Calu3 (cell line): ENCODE measurements around the gene RFT1. TPM values are rescaled to one million over a fixed set of nuclear protein-coding genes. Genes with fewer than 3 reads are reported as not detected.
"Not testable (repeated sequence)": the region's sequence is repeated elsewhere in the genome, so short reads cannot be mapped to it uniquely, and the experiment has no call there.

ENCODE experiments used
- BruUV-seq: library from RNA; stranded (reverse); fragments of 400-500 nt; replicated peaks from 2 replicates; lab custom pipeline; 2021; lab: Mats Ljungman, UMichigan
- CTCF ChIA-PET: fragments of 300-600 bp; sonication (Branson Sonifier 250); formaldehyde crosslinking; loops from one replicate; lab custom pipeline; 2022; ENCODE audit warnings: antibody characterized with exemption; lab: Charles Lee
- DNase-seq: peaks from one replicate; pipeline ENCODE4 v3.0.0; 2022
- H3K27ac Mint-ChIP-seq: one replicate; pipeline ENCODE4 v1.8.0; 2022; ENCODE audit warnings: mixed read lengths; ENCODE audit not compliant: unreplicated experiment
- H3K27me3 Mint-ChIP-seq: one replicate; pipeline ENCODE4 v1.8.0; 2022; ENCODE audit warnings: mixed read lengths; ENCODE audit not compliant: unreplicated experiment
- H3K36me3 Mint-ChIP-seq: one replicate; pipeline ENCODE4 v1.8.0; 2022; ENCODE audit warnings: mild to moderate bottlenecking, moderate library complexity, mixed read lengths; ENCODE audit not compliant: insufficient read depth, unreplicated experiment
- H3K4me1 Mint-ChIP-seq: one replicate; pipeline ENCODE4 v1.8.0; 2022; ENCODE audit warnings: mild to moderate bottlenecking, low read depth, mixed read lengths; ENCODE audit not compliant: unreplicated experiment
- H3K4me3 Mint-ChIP-seq: one replicate; pipeline ENCODE4 v1.8.0; 2022; ENCODE audit warnings: mild to moderate bottlenecking, low read depth, moderate library complexity, mixed read lengths; ENCODE audit not compliant: unreplicated experiment
- H3K9me3 Mint-ChIP-seq: one replicate; pipeline ENCODE4 v1.8.0; 2022; ENCODE audit warnings: low read depth, mixed read lengths; ENCODE audit not compliant: unreplicated experiment
- CTCF ChIP-seq: fragments of 200-600 bp; IDR thresholded peaks from one replicate; pipeline ENCODE4 v1.8.0; 2022; ENCODE audit warnings: antibody characterized with exemption; ENCODE audit not compliant: unreplicated experiment
- intact Hi-C: fragments of 100-400 bp; cut with micrococcal nuclease; formaldehyde crosslinking; loops from one replicate; pipeline ENCODE4 v1.10.0; 2022; ENCODE audit not compliant: unreplicated experiment
- total RNA-seq: library from RNA; stranded (reverse); gene quantifications from 2 replicates; pipeline ENCODE4 v1.2.3, GENCODE V29; 2022

RFT1 gene
- total RNA-seq, 1 experiment from 2014 or later = 35.0 TPM

- Mint-ChIP-seq H3K36me3 (no peaks in the 10 kb centered on the region), H3K27ac (no peak overlapping the region), H3K4me1 (no peaks in the 10 kb centered on the region), H3K9me3 (peaks cover 2% of the 10 kb centered on the region), H3K4me3 (no peak overlapping the region), H3K27me3 (peaks cover 19% of the 10 kb centered on the region)
- intact Hi-C loops = no loop called here
- no peak for DNase-seq
- TF ChIP-seq CTCF = no peak
- CTCF ChIA-PET = interaction anchor here (0.7 kb wide), 1 partner anchor 28 kb away, joined by 4 read pairs; no protein-coding TSS in a partner anchor
- no TSS peak for BruUV-seq
Observed at GRCh38 chr3:53062905-53063304, 67.3 kb downstream of the RFT1 start.

- no peak overlapping the region for H3K27ac Mint-ChIP-seq
- no peaks in the 10 kb centered on the region for H3K36me3 Mint-ChIP-seq
- H3K9me3 Mint-ChIP-seq = no peaks in the 10 kb centered on the region
- no peaks in the 10 kb centered on the region for H3K4me1 Mint-ChIP-seq
- DNase-seq = peak; percentile 15
- no peaks in the 10 kb centered on the region for H3K27me3 Mint-ChIP-seq
- BruUV-seq = no TSS peak
- CTCF ChIA-PET = interaction anchor here (0.9 kb wide), 1 partner anchor 70 kb away, joined by 3 read pairs; no protein-coding TSS in a partner anchor
- TF ChIP-seq CTCF = peak; percentile 38
- intact Hi-C loops = no loop called here
- no peak overlapping the region for H3K4me3 Mint-ChIP-seq
Observed at GRCh38 chr3:53056442-53056841, 73.8 kb downstream of the RFT1 start.

- H3K9me3 Mint-ChIP-seq, H3K4me3 Mint-ChIP-seq, intact Hi-C loops, H3K27ac Mint-ChIP-seq, CTCF ChIA-PET, BruUV-seq, H3K4me1 Mint-ChIP-seq, H3K36me3 Mint-ChIP-seq, DNase-seq, H3K27me3 Mint-ChIP-seq: not testable (repeated sequence)
Observed at GRCh38 chr3:53054233-53054632, 76.0 kb downstream of the RFT1 start.

- H3K27ac Mint-ChIP-seq = no peak overlapping the region
- no peaks in the 10 kb centered on the region for H3K9me3 Mint-ChIP-seq
- DNase-seq = no peak
- CTCF ChIA-PET = no interaction called here
- intact Hi-C loops = no loop called here
- H3K27me3 Mint-ChIP-seq = no peaks in the 10 kb centered on the region
- TF ChIP-seq CTCF = no peak
- BruUV-seq = no TSS peak
- no peak overlapping the region for H3K4me3 Mint-ChIP-seq
- peaks cover 8% of the 10 kb centered on the region for H3K4me1 Mint-ChIP-seq
- peaks cover 6% of the 10 kb centered on the region for H3K36me3 Mint-ChIP-seq
Observed at GRCh38 chr3:53051929-53052328, 78.3 kb downstream of the RFT1 start.

- H3K36me3 Mint-ChIP-seq = peaks cover 22% of the 10 kb centered on the region
- no peaks in the 10 kb centered on the region for H3K27me3 Mint-ChIP-seq
- CTCF ChIA-PET = no interaction called here
- intact Hi-C loops = no loop called here
- no peak overlapping the region for H3K4me3 Mint-ChIP-seq
- H3K9me3 Mint-ChIP-seq = no peaks in the 10 kb centered on the region
- H3K4me1 Mint-ChIP-seq = peaks cover 8% of the 10 kb centered on the region
- no peak for DNase-seq
- no TSS peak for BruUV-seq
- no peak for TF ChIP-seq CTCF
- H3K27ac Mint-ChIP-seq = no peak overlapping the region
Observed at GRCh38 chr3:53049987-53050386, 80.2 kb downstream of the RFT1 start.
